Suprapubic skin (tissue), 4 donors: ENCODE data around the gene ZC3H12C. TPM values are rescaled to one million over a fixed set of nuclear protein-coding genes. Genes with fewer than 3 reads are reported as not detected.

Experiments
- DNase-seq, 2 donors: peaks; one replicate each; pipeline ENCODE4 v3.0.0-alpha.2; 2019; ENCODE audit warnings: low spot score in 2 of 2
- H3K27ac ChIP-seq: fragments of 200-600 bp; sonication (generic); one replicate; pipeline ENCODE4 v1.5.1; 2019
- H3K27me3 ChIP-seq: fragments of 200-600 bp; sonication (generic); one replicate; pipeline ENCODE4 v1.5.1; 2019
- H3K36me3 ChIP-seq: fragments of 200-600 bp; sonication (generic); one replicate; pipeline ENCODE4 v1.5.1; 2019
- H3K4me1 ChIP-seq: fragments of 200-600 bp; sonication (generic); one replicate; pipeline ENCODE4 v1.5.1; 2019
- H3K4me3 ChIP-seq: fragments of 200-600 bp; sonication (generic); one replicate; pipeline ENCODE4 v1.5.1; 2019; ENCODE audit warnings: mild to moderate bottlenecking
- H3K9me3 ChIP-seq: fragments of 200-600 bp; sonication (generic); one replicate; pipeline ENCODE4 v1.5.1; 2019
- EP300 ChIP-seq: sonication (generic); formaldehyde crosslinking; IDR thresholded peaks from one replicate; pipeline ENCODE4 v1.6.1; 2017; ENCODE audit warnings: antibody characterized with exemption
- POLR2A ChIP-seq, 2 donors: fragments of 450-650 bp; IDR thresholded peaks; one replicate each; pipeline ENCODE4 v1.6.1; 2017; ENCODE audit warnings: antibody characterized with exemption in 2 of 2, mild to moderate bottlenecking in 2 of 2, moderate library complexity in 2 of 2
- POLR2AphosphoS5 ChIP-seq, 3 donors: sonication (generic); formaldehyde crosslinking; IDR thresholded peaks; one replicate each; pipeline ENCODE4 v1.6.1; 2017; ENCODE audit warnings: antibody characterized with exemption in 3 of 3
- WGBS: methylation state at CpG from one replicate; pipeline ENCODE4 v1.1.5; 2018; 5-methylcytosine and 5-hydroxymethylcytosine counted together
- total RNA-seq, 4 donors: library from RNA; depleted of rRNA; stranded (reverse); fragments of >200 nt; gene quantifications; one replicate each; pipeline ENCODE4 v1.1.0, GENCODE V29; 2016
- TF ChIP-seq, protein P1 (sequence below), 2 donors: fragments of 200-600 bp in 1 of 2; fragments of 450-650 bp in 1 of 2; sonication (generic) in 1 of 2; IDR thresholded peaks; one replicate each; pipeline ENCODE4 v1.5.1; 2016 to 2019; ENCODE audit warnings: antibody characterized with exemption in 2 of 2, mild to moderate bottlenecking in 1 of 2, moderate library complexity in 1 of 2

The ZC3H12C gene
- total RNA-seq, 4 donors from 2014 or later, result 15.0 to 22.7 (median 20.8) TPM

DNA sequence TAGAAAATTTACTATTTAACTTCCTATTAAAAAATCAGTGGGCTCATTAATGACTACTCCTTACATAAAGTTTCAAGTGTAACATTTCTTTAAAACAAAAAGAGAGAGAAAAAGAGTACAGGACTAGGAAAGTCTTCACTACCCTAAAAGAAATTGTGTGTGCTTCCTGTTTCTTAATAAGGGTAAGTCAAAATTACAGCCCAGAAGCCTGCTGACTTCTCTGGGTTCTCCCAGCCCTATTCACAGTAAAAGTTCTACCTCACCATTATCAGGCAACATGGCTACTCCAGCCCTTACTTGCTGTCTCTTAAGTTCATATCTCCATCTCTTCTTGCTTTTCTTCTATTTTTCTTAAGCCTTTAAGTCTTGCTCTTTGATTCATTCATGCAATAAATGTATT is 20.3 kb upstream of the ZC3H12C start:
- Histone ChIP-seq H3K4me1 (peaks cover 26% of the 10 kb centered on the region), H3K4me3 (no peak overlapping the region), H3K9me3 (no peaks in the 10 kb centered on the region), H3K27ac (no peak overlapping the region), H3K27me3 (no peaks in the 10 kb centered on the region), H3K36me3 (no peaks in the 10 kb centered on the region)
- no peak for DNase-seq
- TF ChIP-seq POLR2A (IDR thresholded peaks at IDR 0.05) (no peak), POLR2AphosphoS5 (IDR thresholded peaks at IDR 0.05) (no peak), EP300 (no peak)
- TF ChIP-seq, protein P1, sequence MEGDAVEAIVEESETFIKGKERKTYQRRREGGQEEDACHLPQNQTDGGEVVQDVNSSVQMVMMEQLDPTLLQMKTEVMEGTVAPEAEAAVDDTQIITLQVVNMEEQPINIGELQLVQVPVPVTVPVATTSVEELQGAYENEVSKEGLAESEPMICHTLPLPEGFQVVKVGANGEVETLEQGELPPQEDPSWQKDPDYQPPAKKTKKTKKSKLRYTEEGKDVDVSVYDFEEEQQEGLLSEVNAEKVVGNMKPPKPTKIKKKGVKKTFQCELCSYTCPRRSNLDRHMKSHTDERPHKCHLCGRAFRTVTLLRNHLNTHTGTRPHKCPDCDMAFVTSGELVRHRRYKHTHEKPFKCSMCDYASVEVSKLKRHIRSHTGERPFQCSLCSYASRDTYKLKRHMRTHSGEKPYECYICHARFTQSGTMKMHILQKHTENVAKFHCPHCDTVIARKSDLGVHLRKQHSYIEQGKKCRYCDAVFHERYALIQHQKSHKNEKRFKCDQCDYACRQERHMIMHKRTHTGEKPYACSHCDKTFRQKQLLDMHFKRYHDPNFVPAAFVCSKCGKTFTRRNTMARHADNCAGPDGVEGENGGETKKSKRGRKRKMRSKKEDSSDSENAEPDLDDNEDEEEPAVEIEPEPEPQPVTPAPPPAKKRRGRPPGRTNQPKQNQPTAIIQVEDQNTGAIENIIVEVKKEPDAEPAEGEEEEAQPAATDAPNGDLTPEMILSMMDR (IDR thresholded peaks at IDR 0.05), result no peak

DNA sequence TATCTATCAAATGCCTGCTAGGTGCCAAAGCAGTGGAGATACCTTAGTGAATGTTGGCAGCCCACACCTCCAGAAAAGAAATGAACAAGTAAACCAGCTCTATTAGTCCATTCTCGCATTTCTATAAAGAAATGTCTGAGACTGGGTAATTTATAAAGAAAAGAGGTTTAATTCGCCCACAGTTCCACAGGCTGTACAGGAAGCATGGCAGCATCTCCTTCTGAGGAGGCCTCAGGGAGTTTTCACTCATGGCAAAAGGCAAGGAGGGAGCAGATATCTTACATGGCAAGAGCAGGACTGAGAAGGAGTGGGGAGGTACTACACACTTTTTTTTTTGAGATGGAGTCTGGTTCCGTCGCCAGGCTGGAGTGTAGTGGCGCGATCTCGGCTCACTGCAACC is 18.7 kb upstream of the ZC3H12C start:
- DNase-seq, result no peak
- H3K4me1 ChIP-seq, result peaks cover 20% of the 10 kb centered on the region
- no peaks in the 10 kb centered on the region for H3K27me3 ChIP-seq
- 98% methylated on average over 7 of the region's 7 CpGs for WGBS
- TF ChIP-seq POLR2A (IDR thresholded peaks at IDR 0.05), result no peak
- TF ChIP-seq POLR2AphosphoS5 (IDR thresholded peaks at IDR 0.05), result no peak
- TF ChIP-seq EP300, result no peak
- TF ChIP-seq, protein P1 (IDR thresholded peaks at IDR 0.05), result no peak
- H3K4me3 ChIP-seq, result no peak overlapping the region
- H3K27ac ChIP-seq, result no peak overlapping the region
- peaks cover 3% of the 10 kb centered on the region for H3K9me3 ChIP-seq
- no peaks in the 10 kb centered on the region for H3K36me3 ChIP-seq

DNA sequence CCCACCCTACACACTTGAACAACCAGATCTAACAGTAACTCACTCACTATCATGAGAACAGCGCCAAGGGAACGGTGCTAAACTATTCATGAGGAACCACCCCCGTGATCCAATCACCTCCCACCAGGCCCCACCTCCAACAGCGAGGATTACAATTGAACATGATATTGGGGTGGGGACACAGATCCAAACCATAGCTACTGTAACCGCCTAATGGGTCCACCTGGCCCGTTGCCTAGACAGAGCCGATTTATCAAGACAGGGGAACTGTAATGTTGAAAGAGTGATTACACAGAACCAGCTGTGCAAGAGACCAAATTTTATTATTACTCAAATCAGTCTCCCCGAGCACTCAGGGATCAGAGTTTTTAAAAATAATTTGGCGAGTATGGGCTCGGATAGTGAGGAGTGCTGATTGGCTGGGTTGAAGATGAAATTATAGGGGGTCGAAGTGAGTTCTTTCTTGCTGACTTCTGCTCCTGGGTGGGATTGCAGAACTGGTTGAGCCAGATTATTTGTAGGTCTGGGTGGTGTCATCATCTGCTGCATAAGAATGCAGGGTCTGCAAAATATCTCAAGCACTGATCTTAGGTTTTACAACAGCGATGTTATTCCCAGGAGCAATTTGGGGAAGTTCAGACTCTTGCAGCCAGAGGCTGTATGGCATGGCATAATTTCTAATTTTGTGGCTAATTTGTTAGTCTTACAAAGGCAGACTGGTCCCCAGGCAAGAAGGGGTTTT is 17.9 kb upstream of the ZC3H12C start:
- TF ChIP-seq POLR2AphosphoS5 (IDR thresholded peaks at IDR 0.05) (no peak), POLR2A (IDR thresholded peaks at IDR 0.05) (no peak), EP300 (no peak)
- TF ChIP-seq, protein P1 (IDR thresholded peaks at IDR 0.05), result no peak
- H3K27ac ChIP-seq, result no peak overlapping the region
- H3K4me3 ChIP-seq, result no peak overlapping the region
- 33% methylated on average over 12 of the region's 12 CpGs for WGBS
- no peaks in the 10 kb centered on the region for H3K36me3 ChIP-seq
- H3K4me1 ChIP-seq, result peaks cover 20% of the 10 kb centered on the region
- peaks cover 3% of the 10 kb centered on the region for H3K9me3 ChIP-seq
- DNase-seq, result no peak
- H3K27me3 ChIP-seq, result no peaks in the 10 kb centered on the region

DNA sequence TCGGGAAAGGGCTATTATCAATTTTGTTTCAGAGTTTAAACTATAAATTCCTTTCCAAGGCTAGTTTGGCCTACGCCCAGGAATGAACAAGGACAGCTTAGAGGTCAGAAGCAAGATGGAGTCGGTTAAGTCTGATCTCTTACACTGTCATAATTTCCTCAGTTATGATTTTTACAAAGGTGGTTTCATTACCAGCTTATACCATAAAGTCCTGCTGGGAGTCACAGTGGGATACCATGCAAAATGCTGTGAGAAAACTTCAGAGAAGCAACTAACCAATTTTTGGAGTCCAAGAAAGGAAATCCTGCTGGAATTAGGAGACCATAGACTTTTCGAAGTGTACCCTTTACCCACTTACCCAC is 17.4 kb upstream of the ZC3H12C start:
- WGBS, result 37% methylated on average over 4 of the region's 4 CpGs
- Histone ChIP-seq H3K9me3 (peaks cover 3% of the 10 kb centered on the region), H3K4me3 (no peak overlapping the region), H3K4me1 (peaks cover 20% of the 10 kb centered on the region), H3K27ac (no peak overlapping the region), H3K36me3 (no peaks in the 10 kb centered on the region), H3K27me3 (no peaks in the 10 kb centered on the region)
- DNase-seq, result no peak
- TF ChIP-seq EP300 (no peak), POLR2A (IDR thresholded peaks at IDR 0.05) (no peak)
- TF ChIP-seq, protein P1 (IDR thresholded peaks at IDR 0.05), result no peak

DNA sequence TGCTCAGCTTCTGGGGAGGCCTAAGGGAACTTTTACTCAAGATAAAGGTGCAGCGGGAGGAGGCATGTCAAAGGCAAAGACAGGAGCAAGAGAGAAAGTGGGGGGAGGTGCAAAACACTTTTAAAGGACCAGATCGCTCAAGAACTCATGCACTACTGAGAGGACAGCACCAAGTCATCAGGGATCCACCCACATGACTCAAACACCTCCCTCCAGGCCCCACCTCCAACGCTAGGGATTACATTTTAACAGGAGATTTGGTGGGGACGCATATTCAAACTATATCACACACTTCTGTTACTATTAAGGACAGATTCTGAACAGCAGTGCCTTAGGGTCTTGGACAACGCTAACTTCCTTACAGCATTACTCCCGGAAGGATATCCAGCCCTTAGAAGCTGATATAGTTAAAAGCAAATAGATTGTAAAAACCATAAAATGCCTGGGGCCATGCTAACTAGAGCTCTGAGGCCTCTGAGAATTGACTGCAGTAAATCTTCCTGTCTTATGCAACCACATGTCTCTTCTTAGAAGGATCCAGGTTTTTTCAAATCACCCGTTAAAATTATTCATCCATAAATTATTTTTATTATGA is 16.7 kb upstream of the ZC3H12C start:
- DNase-seq, result no peak
- Histone ChIP-seq H3K27me3 (no peaks in the 10 kb centered on the region), H3K4me3 (no peak overlapping the region), H3K9me3 (peaks cover 3% of the 10 kb centered on the region), H3K4me1 (peaks cover 25% of the 10 kb centered on the region), H3K27ac (no peak overlapping the region), H3K36me3 (no peaks in the 10 kb centered on the region)
- 27% methylated on average over 7 of the region's 7 CpGs for WGBS
- TF ChIP-seq POLR2A (IDR thresholded peaks at IDR 0.05) (no peak), EP300 (no peak), POLR2AphosphoS5 (IDR thresholded peaks at IDR 0.05) (no peak)
- TF ChIP-seq, protein P1 (IDR thresholded peaks at IDR 0.05), result no peak
